ENCODE data around the gene POLE2. TPM values are rescaled to one million over a fixed set of nuclear protein-coding genes. Genes with fewer than 3 reads are reported as not detected.
"Not testable (repeated sequence)": the region's sequence is repeated elsewhere in the genome, so short reads cannot be mapped to it uniquely, and the experiment has no call there.

Gene POLE2
- total RNA-seq, 4 donors from 2014 or later: 1.5 to 3.6 TPM; not detected in 2

DNA sequence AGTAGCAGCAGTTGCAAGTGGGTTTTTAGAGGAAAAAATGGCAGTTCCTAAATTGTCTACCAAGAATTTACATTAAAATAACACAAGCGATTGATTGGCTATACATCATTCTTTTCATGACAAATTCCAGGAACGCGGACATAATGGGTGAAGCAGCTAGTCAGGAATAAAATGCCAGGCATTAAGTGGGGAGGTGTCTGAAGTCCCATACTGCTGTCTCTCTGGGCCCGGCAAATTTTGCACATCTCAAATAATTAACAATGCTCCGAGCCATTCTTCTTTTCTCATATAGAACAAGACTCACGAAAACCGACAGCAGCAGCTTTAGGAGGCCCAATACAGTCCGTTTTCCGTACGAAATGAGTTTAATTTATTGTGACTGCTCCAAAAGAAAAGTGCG, 68.3 kb downstream of the POLE2 start:
- peaks cover 20 to 34% of the 10 kb centered on the region in 2 donors for H3K4me1 ChIP-seq
- ATAC-seq (no peak), DNase-seq (no peak)
- no peaks in the 10 kb centered on the region for H3K27me3 ChIP-seq
- peak overlapping the region; percentile 78 to 98 (median 93) for H3K4me3 ChIP-seq
- H3K9me3 ChIP-seq: no peaks in the 10 kb centered on the region
- H3K36me3 ChIP-seq: peaks cover 0 to 16% of the 10 kb centered on the region in 2 donors
- peak overlapping the region; percentile 94 to 99 (median 96) for H3K27ac ChIP-seq
- intact Hi-C loops (cut with DNase I; ENCODE audit: low total_unique reads) (loop anchor here (1.0 to 10.0 kb wide), 4 partner anchors 15 to 1625 kb away; partner anchors contain the start of genes LRR1, RPS29 and TMX1), in situ Hi-C loops (cut with MboI; ENCODE audit: low sequenced_read_pairs in 4 of 4) (no loop called here)
- TF ChIP-seq, protein P1, sequence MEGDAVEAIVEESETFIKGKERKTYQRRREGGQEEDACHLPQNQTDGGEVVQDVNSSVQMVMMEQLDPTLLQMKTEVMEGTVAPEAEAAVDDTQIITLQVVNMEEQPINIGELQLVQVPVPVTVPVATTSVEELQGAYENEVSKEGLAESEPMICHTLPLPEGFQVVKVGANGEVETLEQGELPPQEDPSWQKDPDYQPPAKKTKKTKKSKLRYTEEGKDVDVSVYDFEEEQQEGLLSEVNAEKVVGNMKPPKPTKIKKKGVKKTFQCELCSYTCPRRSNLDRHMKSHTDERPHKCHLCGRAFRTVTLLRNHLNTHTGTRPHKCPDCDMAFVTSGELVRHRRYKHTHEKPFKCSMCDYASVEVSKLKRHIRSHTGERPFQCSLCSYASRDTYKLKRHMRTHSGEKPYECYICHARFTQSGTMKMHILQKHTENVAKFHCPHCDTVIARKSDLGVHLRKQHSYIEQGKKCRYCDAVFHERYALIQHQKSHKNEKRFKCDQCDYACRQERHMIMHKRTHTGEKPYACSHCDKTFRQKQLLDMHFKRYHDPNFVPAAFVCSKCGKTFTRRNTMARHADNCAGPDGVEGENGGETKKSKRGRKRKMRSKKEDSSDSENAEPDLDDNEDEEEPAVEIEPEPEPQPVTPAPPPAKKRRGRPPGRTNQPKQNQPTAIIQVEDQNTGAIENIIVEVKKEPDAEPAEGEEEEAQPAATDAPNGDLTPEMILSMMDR (IDR thresholded peaks at IDR 0.05 in 4 of 5, conservative IDR thresholded peaks at IDR 0.05 in 1 of 5): no peak
- TF ChIP-seq POLR2A (IDR thresholded peaks at IDR 0.05): no peak

DNA sequence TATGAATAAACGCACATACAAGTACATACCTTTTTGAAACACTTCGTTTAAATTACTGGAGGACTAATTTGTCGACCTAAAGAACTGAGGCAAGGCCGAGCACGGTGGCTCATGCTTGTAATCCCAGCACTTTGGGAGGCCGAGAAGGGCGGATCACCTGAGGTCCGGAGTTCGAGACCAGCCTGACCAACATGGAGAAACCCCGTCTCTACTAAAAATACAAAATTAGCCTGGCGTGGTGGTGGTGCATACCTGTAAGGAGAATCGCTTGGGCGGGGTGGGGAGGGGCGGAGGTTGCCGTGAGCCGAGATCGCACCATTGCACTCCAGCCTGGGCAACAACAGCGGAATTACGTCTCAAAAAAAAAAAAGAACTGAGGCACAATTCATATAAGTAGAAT, 68.7 kb downstream of the POLE2 start:
- H3K27me3 ChIP-seq; in situ Hi-C loops (cut with MboI; ENCODE audit: low sequenced_read_pairs in 4 of 4); DNase-seq; ATAC-seq; H3K9me3 ChIP-seq: not testable (repeated sequence)
- intact Hi-C loops (cut with DNase I; ENCODE audit: low total_unique reads): loop anchor here (10.0 kb wide), 1 partner anchor 1626 kb away; the partner anchor contains the start of gene TMX1
- peaks cover 0 to 16% of the 10 kb centered on the region in 2 donors for H3K36me3 ChIP-seq
- peaks cover 20 to 34% of the 10 kb centered on the region in 2 donors for H3K4me1 ChIP-seq
- H3K4me3 ChIP-seq: peak overlapping the region; percentile 78 to 98 (median 93)
- H3K27ac ChIP-seq: peak overlapping the region; percentile 94 to 99 (median 96)

DNA sequence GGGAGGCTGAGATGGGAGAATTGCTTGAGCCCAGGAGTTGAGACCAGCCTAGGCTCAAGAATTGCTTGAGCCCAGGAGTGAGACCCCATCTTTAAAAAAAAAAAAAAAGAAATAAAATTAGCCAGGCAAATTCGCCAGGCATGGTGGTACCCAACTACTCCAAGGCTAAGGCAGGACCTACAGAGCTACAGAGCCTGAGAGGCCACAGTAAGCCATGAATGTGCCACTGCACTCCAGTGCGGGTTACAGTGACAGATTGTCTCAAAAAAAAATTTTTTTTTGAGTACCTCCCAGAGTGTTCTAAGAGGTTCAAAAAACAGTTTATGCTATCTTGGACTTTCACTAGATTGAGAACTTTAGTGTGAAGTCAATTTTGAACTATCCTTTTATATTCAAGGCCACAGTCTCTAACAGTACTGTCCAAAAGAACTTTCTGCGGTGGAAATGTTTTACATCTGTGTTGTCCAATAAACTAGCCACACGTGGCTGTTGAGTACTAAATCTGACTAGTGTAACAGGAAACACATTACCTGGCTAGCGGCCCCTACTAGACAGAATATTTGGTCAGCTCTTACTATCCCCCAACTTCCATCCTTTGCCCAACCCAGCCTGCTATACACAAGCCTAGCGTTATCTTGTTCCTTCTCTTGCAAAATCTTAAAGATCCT, 70.0 kb downstream of the POLE2 start:
- Histone ChIP-seq H3K36me3 (peaks cover 0 to 16% of the 10 kb centered on the region in 2 donors), H3K4me1 (peaks cover 19 to 29% of the 10 kb centered on the region in 2 donors), H3K9me3 (no peaks in the 10 kb centered on the region), H3K4me3 (no peak overlapping the region), H3K27ac (no peak overlapping the region), H3K27me3 (no peaks in the 10 kb centered on the region)
- ATAC-seq: no peak
- intact Hi-C loops (cut with DNase I; ENCODE audit: low total_unique reads): loop anchor here (10.0 kb wide), 1 partner anchor 1627 kb away; the partner anchor contains the start of gene TMX1
- DNase-seq: no peak
- TF ChIP-seq, protein P1 (IDR thresholded peaks at IDR 0.05 in 4 of 5, conservative IDR thresholded peaks at IDR 0.05 in 1 of 5): no peak
- no peak for TF ChIP-seq POLR2A (IDR thresholded peaks at IDR 0.05)
- in situ Hi-C loops (cut with MboI; ENCODE audit: low sequenced_read_pairs in 4 of 4): no loop called here

DNA sequence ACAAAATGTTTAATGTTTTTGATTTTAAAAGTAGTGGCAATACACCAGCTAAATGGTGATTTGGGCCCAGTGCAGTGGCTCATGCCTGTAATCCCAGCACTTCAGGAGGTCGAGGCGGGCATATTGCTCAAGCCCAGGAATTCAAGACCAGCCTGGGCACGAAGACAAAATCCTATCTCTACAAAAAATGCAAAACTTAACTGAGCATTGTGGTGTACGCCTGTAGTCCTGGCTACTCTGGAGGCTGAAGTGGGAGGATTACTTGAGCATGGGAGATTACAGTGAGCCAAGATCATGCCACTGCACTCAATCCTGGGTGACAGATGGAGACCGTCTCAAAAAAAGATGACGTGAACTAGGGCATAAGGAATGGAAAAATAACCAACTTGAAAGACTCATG, 72.2 kb downstream of the POLE2 start:
- in situ Hi-C loops (cut with MboI; ENCODE audit: low sequenced_read_pairs in 4 of 4): no loop called here
- Histone ChIP-seq H3K9me3 (no peaks in the 10 kb centered on the region), H3K4me3 (no peak overlapping the region), H3K4me1 (peaks cover 5 to 13% of the 10 kb centered on the region in 2 donors), H3K27ac (no peak overlapping the region), H3K27me3 (no peaks in the 10 kb centered on the region), H3K36me3 (peaks cover 0 to 16% of the 10 kb centered on the region in 2 donors)
- no peak for ATAC-seq
- intact Hi-C loops (cut with DNase I; ENCODE audit: low total_unique reads): loop anchor here (10.0 kb wide), 1 partner anchor 1629 kb away; the partner anchor contains the start of gene TMX1
- TF ChIP-seq, protein P1 (IDR thresholded peaks at IDR 0.05 in 4 of 5, conservative IDR thresholded peaks at IDR 0.05 in 1 of 5): no peak
- TF ChIP-seq POLR2A (IDR thresholded peaks at IDR 0.05): no peak
- no peak for DNase-seq

DNA sequence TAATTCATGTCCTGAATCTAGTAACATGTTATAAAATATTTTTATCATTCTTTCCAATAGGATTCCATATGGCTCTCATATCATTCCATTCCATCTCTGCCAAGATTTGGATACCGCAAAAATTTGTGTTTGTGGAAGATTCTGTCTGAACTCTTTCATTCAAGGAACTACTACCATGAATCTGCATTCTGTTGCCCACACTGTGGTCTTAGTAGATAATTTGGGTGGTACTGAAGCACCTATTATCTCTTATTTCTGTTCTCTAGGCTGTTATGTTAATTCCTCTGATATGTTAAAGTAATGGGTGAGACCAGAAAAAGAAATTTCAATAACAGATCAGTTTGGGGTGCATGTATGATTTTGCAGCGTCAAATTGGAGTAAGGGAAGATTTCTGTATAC, 73.8 kb downstream of the POLE2 start:
- ATAC-seq: no peak
- Histone ChIP-seq H3K4me3 (no peak overlapping the region), H3K27ac (no peak overlapping the region), H3K36me3 (peaks cover 0 to 16% of the 10 kb centered on the region in 2 donors), H3K9me3 (no peaks in the 10 kb centered on the region), H3K27me3 (no peaks in the 10 kb centered on the region), H3K4me1 (peaks cover 2 to 6% of the 10 kb centered on the region in 2 donors)
- in situ Hi-C loops (cut with MboI; ENCODE audit: low sequenced_read_pairs in 4 of 4) (no loop called here), intact Hi-C loops (cut with DNase I; ENCODE audit: low total_unique reads) (loop anchor here (10.0 kb wide), 1 partner anchor 1631 kb away; the partner anchor contains the start of gene TMX1)
- no peak for TF ChIP-seq POLR2A (IDR thresholded peaks at IDR 0.05)
- TF ChIP-seq, protein P1 (IDR thresholded peaks at IDR 0.05 in 4 of 5, conservative IDR thresholded peaks at IDR 0.05 in 1 of 5): no peak
- no peak for DNase-seq
